GM23248 (cell line): ENCODE results near the gene SDR39U1. TPM values are rescaled to one million over a fixed set of nuclear protein-coding genes. Genes with fewer than 3 reads are reported as not detected.

Source experiments
- DNase-seq: peaks from one replicate; pipeline ENCODE4 v3.0.0-alpha.2; 2015
- H2AFZ ChIP-seq: fragments of 200-600 bp; sonication (generic); 2 replicates; pipeline ENCODE4 v1.6.1; 2016; ENCODE audit warnings: antibody characterized with exemption
- H3F3A ChIP-seq: fragments of 200-600 bp; sonication (generic); 2 replicates; pipeline ENCODE4 v1.6.1; 2016; ENCODE audit warnings: mild to moderate bottlenecking, antibody characterized with exemption, mixed run types; ENCODE audit not compliant: insufficient read depth
- H3K27ac ChIP-seq: fragments of 200-600 bp; sonication (generic); 2 replicates; pipeline ENCODE4 v1.5.1; 2016; ENCODE audit warnings: mild to moderate bottlenecking
- H3K27me3 ChIP-seq: fragments of 200-600 bp; sonication (generic); replicated peaks from 2 replicates; pipeline ENCODE4 v1.6.1; 2016; ENCODE audit warnings: mild to moderate bottlenecking; ENCODE audit not compliant: insufficient read depth
- H3K36me3 ChIP-seq: fragments of 200-600 bp; sonication (generic); 2 replicates; pipeline ENCODE4 v1.6.1; 2016; ENCODE audit warnings: low read depth, mild to moderate bottlenecking
- H3K4me1 ChIP-seq: fragments of 200-600 bp; sonication (generic); 2 replicates; pipeline ENCODE4 v1.6.1; 2016; ENCODE audit warnings: mild to moderate bottlenecking; ENCODE audit not compliant: insufficient read depth
- H3K4me2 ChIP-seq: fragments of 200-600 bp; sonication (generic); one replicate; pipeline ENCODE4 v1.6.1; 2016; ENCODE audit warnings: mild to moderate bottlenecking; ENCODE audit not compliant: unreplicated experiment
- H3K4me3 ChIP-seq: fragments of 200-600 bp; sonication (generic); 2 replicates; pipeline ENCODE4 v1.5.1; 2016; ENCODE audit warnings: mild to moderate bottlenecking
- H3K79me2 ChIP-seq: fragments of 200-600 bp; sonication (generic); 2 replicates; pipeline ENCODE4 v1.6.1; 2016; ENCODE audit warnings: mild to moderate bottlenecking; ENCODE audit not compliant: insufficient read depth
- H3K9ac ChIP-seq: fragments of 200-600 bp; sonication (generic); 2 replicates; pipeline ENCODE4 v1.6.1; 2016; ENCODE audit warnings: mild to moderate bottlenecking
- H3K9me2 ChIP-seq: fragments of 200-600 bp; sonication (generic); 2 replicates; pipeline ENCODE4 v1.6.1; 2016; ENCODE audit warnings: mixed run types, mild to moderate bottlenecking, moderate library complexity; ENCODE audit not compliant: insufficient read depth
- H3K9me3 ChIP-seq: fragments of 200-600 bp; sonication (generic); one replicate; pipeline ENCODE4 v1.6.1; 2017; ENCODE audit warnings: low read depth
- H4K20me1 ChIP-seq: fragments of 200-600 bp; sonication (generic); 2 replicates; pipeline ENCODE4 v1.6.0; 2016; ENCODE audit not compliant: insufficient read depth
- EZH2 ChIP-seq: fragments of 200-600 bp; sonication (generic); IDR thresholded peaks from 2 replicates; pipeline ENCODE4 v1.6.1; 2018; ENCODE audit warnings: antibody characterized with exemption, mild to moderate bottlenecking; ENCODE audit not compliant: insufficient read depth, poor library complexity, severe bottlenecking
- EZH2phosphoT487 ChIP-seq: fragments of 200-600 bp; sonication (generic); IDR thresholded peaks from 2 replicates; pipeline ENCODE4 v1.6.1; 2018; ENCODE audit warnings: antibody characterized with exemption, moderate library complexity, mild to moderate bottlenecking, low read depth; ENCODE audit not compliant: insufficient read depth
- WGBS, 2 experiments: methylation state at CpG; one replicate each; pipeline ENCODE4 v1.1.6; 2015 to 2017; ENCODE audit warnings: low lambda C conversion rate in 2 of 2, low coverage in 1 of 2; ENCODE audit errors: missing lambda C conversion rate in 2 of 2; 5-methylcytosine and 5-hydroxymethylcytosine counted together
- in situ Hi-C: fragments of 300-500 bp; cut with MboI; formaldehyde crosslinking; loops from 2 replicates; pipeline ENCODE4 v1.15.0; 2020
- polyA plus RNA-seq: library from polyadenylated mRNA; unstranded; fragments of >200 nt; fragmentation: Nextera tagmentation; extraction: Ambion mirVana; gene quantifications from 2 replicates; pipeline ENCODE4 v1.2.1, GENCODE V29; 2016
- total RNA-seq: library from RNA; depleted of rRNA; stranded (reverse); fragments of >200 nt; shearing (Covaris generic); gene quantifications from 2 replicates; pipeline ENCODE4 v1.2.3, GENCODE V29; 2014

The SDR39U1 gene
- total and polyA plus RNA-seq, 2 experiments from 2014 or later, result 7.7 to 44.7 TPM

- H3K27me3 ChIP-seq, result no peaks in the 10 kb centered on the region
- H3K4me1 ChIP-seq, result no peaks in the 10 kb centered on the region
- DNase-seq, result peak; percentile 67
- TF ChIP-seq EZH2phosphoT487 (no peak), EZH2 (no peak)
- H3K36me3 ChIP-seq, result no peaks in the 10 kb centered on the region
- H3F3A ChIP-seq, result no peaks in the 10 kb centered on the region
- no peak overlapping the region for H2AFZ ChIP-seq
- no peaks in the 10 kb centered on the region for H3K9me3 ChIP-seq
- no peak overlapping the region for H3K27ac ChIP-seq
- H4K20me1 ChIP-seq, result no peaks in the 10 kb centered on the region
- in situ Hi-C loops, result no loop called here
- H3K4me3 ChIP-seq, result no peak overlapping the region
- H3K9me2 ChIP-seq, result no peaks in the 10 kb centered on the region
- H3K4me2 ChIP-seq, result no peak overlapping the region
- no peak overlapping the region for H3K9ac ChIP-seq
- H3K79me2 ChIP-seq, result no peaks in the 10 kb centered on the region
- 51 to 53% methylated on average over 6 of the region's 6 CpGs for WGBS, 2 experiments
These were observed 24.1 kb downstream of the SDR39U1 start for GRCh38 chr14:24418492-24418873.

- in situ Hi-C loops, result no loop called here
- H3K9ac ChIP-seq, result no peak overlapping the region
These were observed 24.6 kb downstream of the SDR39U1 start for GRCh38 chr14:24417832-24418491.

GRCh38 chr14:24416932-24417619 lies 25.5 kb downstream of the SDR39U1 start:
- Histone ChIP-seq H2AFZ (no peak overlapping the region), H3K4me2 (no peak overlapping the region), H4K20me1 (no peaks in the 10 kb centered on the region), H3K9me3 (no peaks in the 10 kb centered on the region), H3K9me2 (no peaks in the 10 kb centered on the region), H3K79me2 (no peaks in the 10 kb centered on the region), H3K27me3 (no peaks in the 10 kb centered on the region), H3K9ac (no peak overlapping the region), H3K27ac (no peak overlapping the region), H3K4me1 (no peaks in the 10 kb centered on the region), H3F3A (no peaks in the 10 kb centered on the region), H3K4me3 (no peak overlapping the region), H3K36me3 (no peaks in the 10 kb centered on the region)
- in situ Hi-C loops, result no loop called here
- WGBS, 2 experiments, result 59 to 60% methylated on average over 16 of the region's 16 CpGs
- DNase-seq, result no peak
- TF ChIP-seq EZH2phosphoT487, result no peak
- no peak for TF ChIP-seq EZH2

More at GRCh38 chr14:24417832-24418491, 24.6 kb downstream of the SDR39U1 start:
- H3F3A ChIP-seq, result no peaks in the 10 kb centered on the region
- WGBS, 2 experiments, result 55 to 58% methylated on average over 6 of the region's 6 CpGs
- no peak for TF ChIP-seq EZH2
- TF ChIP-seq EZH2phosphoT487, result no peak
- H3K27me3 ChIP-seq, result no peaks in the 10 kb centered on the region
- no peak overlapping the region for H3K27ac ChIP-seq
- H4K20me1 ChIP-seq, result no peaks in the 10 kb centered on the region
- no peak overlapping the region for H3K4me2 ChIP-seq
- H3K4me3 ChIP-seq, result no peak overlapping the region
- H3K9me2 ChIP-seq, result no peaks in the 10 kb centered on the region
- DNase-seq, result no peak
- H3K79me2 ChIP-seq, result no peaks in the 10 kb centered on the region
- no peaks in the 10 kb centered on the region for H3K4me1 ChIP-seq
- H3K36me3 ChIP-seq, result no peaks in the 10 kb centered on the region
- no peaks in the 10 kb centered on the region for H3K9me3 ChIP-seq
- no peak overlapping the region for H2AFZ ChIP-seq

DNA sequence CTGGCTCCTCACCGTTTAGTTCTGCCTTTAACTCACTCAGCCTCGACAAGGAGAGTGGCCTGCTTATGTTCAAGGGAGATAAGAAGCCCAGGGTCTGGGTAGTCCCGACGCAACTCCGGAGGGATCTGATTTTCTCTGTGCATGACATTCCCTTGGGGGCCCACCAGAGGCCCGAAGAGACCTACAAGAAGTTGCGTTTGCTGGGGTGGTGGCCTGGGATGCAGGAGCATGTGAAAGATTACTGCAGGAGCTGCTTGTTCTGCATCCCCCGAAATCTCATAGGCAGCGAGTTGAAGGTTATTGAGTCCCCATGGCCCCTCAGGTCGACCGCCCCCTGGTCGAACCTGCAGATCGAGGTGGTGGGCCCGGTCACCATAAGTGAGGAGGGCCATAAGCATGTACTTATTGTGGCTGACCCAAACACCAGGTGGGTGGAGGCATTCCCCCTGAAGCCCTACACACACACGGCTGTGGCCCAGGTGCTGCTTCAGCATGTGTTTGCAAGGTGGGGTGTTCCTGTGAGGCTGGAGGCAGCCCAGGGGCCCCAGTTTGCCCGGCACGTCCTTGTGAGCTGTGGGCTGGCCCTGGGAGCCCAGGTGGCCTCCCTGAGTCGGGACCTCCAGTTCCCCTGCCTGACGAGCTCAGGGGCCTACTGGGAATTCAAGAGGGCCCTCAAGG lies 26.2 kb downstream of the SDR39U1 start:
- H3K9me2 ChIP-seq, result no peaks in the 10 kb centered on the region
- 51 to 59% methylated on average over 19 of the region's 19 CpGs for WGBS, 2 experiments
- no peaks in the 10 kb centered on the region for H3F3A ChIP-seq
- no peaks in the 10 kb centered on the region for H3K79me2 ChIP-seq
- no peak overlapping the region for H2AFZ ChIP-seq
- no peak for TF ChIP-seq EZH2
- no peak for TF ChIP-seq EZH2phosphoT487
- in situ Hi-C loops, result no loop called here
- no peaks in the 10 kb centered on the region for H3K36me3 ChIP-seq
- no peaks in the 10 kb centered on the region for H3K9me3 ChIP-seq
- no peaks in the 10 kb centered on the region for H3K27me3 ChIP-seq
- H3K27ac ChIP-seq, result no peak overlapping the region
- H3K4me1 ChIP-seq, result no peaks in the 10 kb centered on the region
- H3K4me3 ChIP-seq, result no peak overlapping the region
- no peak overlapping the region for H3K9ac ChIP-seq
- no peaks in the 10 kb centered on the region for H4K20me1 ChIP-seq
- no peak for DNase-seq
- no peak overlapping the region for H3K4me2 ChIP-seq
